Mononuclear cell (primary cell): ENCODE data around the gene AKR1C8. TPM values are rescaled to one million over a fixed set of nuclear protein-coding genes. Genes with fewer than 3 reads are reported as not detected.

ENCODE experiments used
- H3K27me3 ChIP-seq: 2 replicates; pipeline ENCODE4 v1.6.0; 2011; ENCODE audit warnings: low read length, control low read depth; ENCODE audit not compliant: insufficient read depth
- H3K4me1 ChIP-seq: 2 replicates; pipeline ENCODE4 v1.5.1; 2011; ENCODE audit warnings: mild to moderate bottlenecking, low read length, control low read depth; ENCODE audit not compliant: insufficient read depth
- H3K4me3 ChIP-seq: 2 replicates; pipeline ENCODE4 v1.5.1; 2011; ENCODE audit warnings: mild to moderate bottlenecking, low read length, moderate library complexity
- H3K9me3 ChIP-seq: 2 replicates; pipeline ENCODE4 v1.5.1; 2011; ENCODE audit warnings: low read depth, mild to moderate bottlenecking, control low read depth, low read length
- total RNA-seq: library from RNA; depleted of rRNA; stranded (reverse); fragments of >200 nt; gene quantifications from one replicate; pipeline ENCODE4 v1.2.3, GENCODE V29; 2012

Gene AKR1C8
- total RNA-seq, 1 donor: 0.42 TPM

GRCh38 chr10:5105626-5106025, 79.3 kb downstream of the AKR1C8 start:
- Histone ChIP-seq H3K9me3 (no peaks in the 10 kb centered on the region), H3K4me3 (no peak overlapping the region), H3K4me1 (no peaks in the 10 kb centered on the region), H3K27me3 (no peaks in the 10 kb centered on the region)

Other genes starting within 250 kb of the AKR1C8 start
- gene AKR1C1, start 221.7 kb downstream of the AKR1C8 start, total RNA-seq: 3.3 TPM
- gene AKR1C2, start 181.3 kb downstream of the AKR1C8 start, total RNA-seq: 0.21 TPM
- 6.3 TPM for gene AKR1C3, start 90.7 kb downstream of the AKR1C8 start, total RNA-seq
- 0.21 TPM for gene AKR1C4, start 11.7 kb upstream of the AKR1C8 start, total RNA-seq
- gene UCN3, start 179.8 kb upstream of the AKR1C8 start, total RNA-seq: not detected
- not detected for gene TUBAL3, start 219.7 kb upstream of the AKR1C8 start, total RNA-seq
- gene NET1, start 227.4 kb upstream of the AKR1C8 start, total RNA-seq: 24.6 TPM